Activated CD4-positive, alpha-beta memory T cell treated with anti-CD3 and anti-CD28 coated beads for 36 hours (primary cell): ENCODE measurements around the gene ASB13. TPM values are rescaled to one million over a fixed set of nuclear protein-coding genes. Genes with fewer than 3 reads are reported as not detected.

Source experiments
- CTCF ChIA-PET: fragments of 350-600 bp; sonication (Branson Sonifier 250); formaldehyde crosslinking; loops from one replicate; lab custom pipeline; 2021; ENCODE audit warnings: antibody characterized with exemption, inconsistent platforms; lab: Charles Lee
- POLR2A ChIA-PET: fragments of 350-600 bp; sonication (Branson Sonifier 250); formaldehyde crosslinking; loops from one replicate; lab custom pipeline; 2021; ENCODE audit warnings: antibody characterized with exemption; lab: Charles Lee
- DNase-seq: peaks from one replicate; pipeline ENCODE4 v3.0.0-alpha.2; 2020
- H3K27ac Mint-ChIP-seq: one replicate; pipeline ENCODE4 v1.8.0; 2021; ENCODE audit warnings: mixed read lengths
- H3K27me3 Mint-ChIP-seq: one replicate; pipeline ENCODE4 v1.8.0; 2021; ENCODE audit warnings: mixed read lengths
- H3K36me3 Mint-ChIP-seq: one replicate; pipeline ENCODE4 v1.8.0; 2021; ENCODE audit warnings: mixed read lengths
- H3K4me1 Mint-ChIP-seq: one replicate; pipeline ENCODE4 v1.8.0; 2021; ENCODE audit warnings: low read depth, mixed read lengths
- H3K4me3 Mint-ChIP-seq: one replicate; pipeline ENCODE4 v1.8.0; 2021; ENCODE audit warnings: mild to moderate bottlenecking, mixed read lengths
- H3K9me3 Mint-ChIP-seq: one replicate; pipeline ENCODE4 v1.8.0; 2021; ENCODE audit warnings: mixed read lengths
- intact Hi-C: fragments of 100-400 bp; cut with micrococcal nuclease; formaldehyde crosslinking; loops from one replicate; pipeline ENCODE4 v1.15.1; 2023
- total RNA-seq, 2 experiments: library from RNA; stranded (reverse); gene quantifications; one replicate each; pipeline ENCODE4 v1.2.3, GENCODE V29; 2021

The ASB13 gene
- total RNA-seq, 2 experiments from 2014 or later = 12.1 to 12.5 TPM

GRCh38 chr10:5685764-5686240, 19.4 kb upstream of the ASB13 start:
- CTCF ChIA-PET = no interaction called here
- no peak for DNase-seq
- POLR2A ChIA-PET = interaction anchor here (1.1 kb wide), 1 partner anchor 21 kb away, joined by 8 read pairs; no protein-coding TSS in a partner anchor
- peaks cover 63% of the 10 kb centered on the region for H3K4me1 Mint-ChIP-seq
- H3K9me3 Mint-ChIP-seq = no peaks in the 10 kb centered on the region
- intact Hi-C loops = loop anchor here (1.0 to 10.0 kb wide), 9 partner anchors 19 to 391 kb away; partner anchors contain the start of genes ASB13, FBH1 and IL15RA
- H3K4me3 Mint-ChIP-seq = peak overlapping the region; percentile 98
- H3K27me3 Mint-ChIP-seq = no peaks in the 10 kb centered on the region
- H3K36me3 Mint-ChIP-seq = peaks cover 5% of the 10 kb centered on the region
- H3K27ac Mint-ChIP-seq = peak overlapping the region; percentile 94

- Mint-ChIP-seq H3K36me3 (peaks cover 5% of the 10 kb centered on the region), H3K27ac (peak overlapping the region; percentile 94), H3K9me3 (no peaks in the 10 kb centered on the region), H3K27me3 (no peaks in the 10 kb centered on the region), H3K4me3 (peak overlapping the region; percentile 98), H3K4me1 (peaks cover 59% of the 10 kb centered on the region)
- intact Hi-C loops = loop anchor here (1.0 to 10.0 kb wide), 10 partner anchors 18 to 390 kb away; partner anchors contain the start of genes ASB13, FBH1, GDI2 and IL15RA
- DNase-seq = peak; percentile 87
- ChIA-PET POLR2A (interaction anchor here (0.9 to 1.1 kb wide), 2 partner anchors 20 to 135 kb away, joined by 4 to 8 read pairs; no protein-coding TSS in a partner anchor), CTCF (interaction anchor here (1.2 to 2.3 kb wide), 3 partner anchors 32 to 133 kb away, joined by 3 to 9 read pairs (median 4); no protein-coding TSS in a partner anchor)
Measured at GRCh38 chr10:5684971-5685763, 18.8 kb upstream of the ASB13 start.

- CTCF ChIA-PET = interaction anchor here (1.2 to 2.3 kb wide), 3 partner anchors 33 to 134 kb away, joined by 3 to 9 read pairs (median 4); no protein-coding TSS in a partner anchor
- H3K27ac Mint-ChIP-seq = peak within 1 kb of the TSS; percentile 94
- POLR2A ChIA-PET = interaction anchor here (0.5 to 1.1 kb wide), 5 partner anchors 9 to 135 kb away, joined by 3 to 8 read pairs (median 4); partner anchors contain the start of gene GDI2
- intact Hi-C loops = loop anchor here (1.0 to 10.0 kb wide), 6 partner anchors 18 to 390 kb away; partner anchors contain the start of genes ASB13 and GDI2
- H3K9me3 Mint-ChIP-seq = no peaks in the 10 kb centered on the region
- peaks cover 3% of the 10 kb centered on the region for H3K27me3 Mint-ChIP-seq
- peaks cover 56% of the 10 kb centered on the region for H3K4me1 Mint-ChIP-seq
- peaks cover 5% of the 10 kb centered on the region for H3K36me3 Mint-ChIP-seq
- H3K4me3 Mint-ChIP-seq = peak within 1 kb of the TSS; percentile 98
- DNase-seq = peak; percentile 98
Measured at GRCh38 chr10:5684318-5684970, 18.0 kb upstream of the ASB13 start, which contains the start of gene TASOR2. TASOR2 (plus strand) TSS chr10:5684838; CDS start chr10:5720643, 35,805 bp downstream.

- H3K27me3 Mint-ChIP-seq = peaks cover 7% of the 10 kb centered on the region
- peaks cover 4% of the 10 kb centered on the region for H3K36me3 Mint-ChIP-seq
- DNase-seq = no peak
- H3K27ac Mint-ChIP-seq = peak overlapping the region; percentile 38
- no peak overlapping the region for H3K4me3 Mint-ChIP-seq
- POLR2A ChIA-PET = no interaction called here
- CTCF ChIA-PET = interaction anchor here (1.0 to 2.3 kb wide), 3 partner anchors 53 to 207 kb away, joined by 3 to 9 read pairs (median 3); partner anchors contain the start of genes ANKRD16 and FBH1
- no peaks in the 10 kb centered on the region for H3K9me3 Mint-ChIP-seq
- intact Hi-C loops = loop anchor here (10.0 kb wide), 2 partner anchors 372 to 388 kb away; no protein-coding TSS in a partner anchor
- H3K4me1 Mint-ChIP-seq = peaks cover 48% of the 10 kb centered on the region
Measured at GRCh38 chr10:5683065-5683464, 16.7 kb upstream of the ASB13 start.

- Mint-ChIP-seq H3K36me3 (peaks cover 4% of the 10 kb centered on the region), H3K27me3 (peaks cover 12% of the 10 kb centered on the region), H3K4me3 (no peak overlapping the region), H3K9me3 (no peaks in the 10 kb centered on the region), H3K27ac (peak overlapping the region; percentile 38), H3K4me1 (peaks cover 38% of the 10 kb centered on the region)
- intact Hi-C loops = loop anchor here (10.0 kb wide), 2 partner anchors 373 to 387 kb away; no protein-coding TSS in a partner anchor
- CTCF ChIA-PET = interaction anchor here (1.4 kb wide), 1 partner anchor 49 kb away, joined by 4 read pairs; no protein-coding TSS in a partner anchor
- DNase-seq = no peak
- POLR2A ChIA-PET = interaction anchor here (0.9 kb wide), 1 partner anchor 11 kb away, joined by 3 read pairs; no protein-coding TSS in a partner anchor
Measured at GRCh38 chr10:5681930-5682329, 15.5 kb upstream of the ASB13 start.

GRCh38 chr10:5679606-5680005, 13.2 kb upstream of the ASB13 start:
- intact Hi-C loops = loop anchor here (10.0 kb wide), 2 partner anchors 375 to 385 kb away; no protein-coding TSS in a partner anchor
- Mint-ChIP-seq H3K4me3 (no peak overlapping the region), H3K27me3 (peaks cover 12% of the 10 kb centered on the region), H3K9me3 (no peaks in the 10 kb centered on the region), H3K36me3 (no peaks in the 10 kb centered on the region), H3K4me1 (peaks cover 28% of the 10 kb centered on the region), H3K27ac (no peak overlapping the region)
- ChIA-PET CTCF (interaction anchor here (2.6 kb wide), 1 partner anchor 50 kb away, joined by 9 read pairs; no protein-coding TSS in a partner anchor), POLR2A (no interaction called here)
- DNase-seq = no peak

- H3K4me3 Mint-ChIP-seq = no peak overlapping the region
- peaks cover 5% of the 10 kb centered on the region for H3K9me3 Mint-ChIP-seq
- no peaks in the 10 kb centered on the region for H3K36me3 Mint-ChIP-seq
- H3K27ac Mint-ChIP-seq = no peak overlapping the region
- peaks cover 12% of the 10 kb centered on the region for H3K27me3 Mint-ChIP-seq
- ChIA-PET CTCF (interaction anchor here (2.6 kb wide), 1 partner anchor 50 kb away, joined by 9 read pairs; no protein-coding TSS in a partner anchor), POLR2A (no interaction called here)
- intact Hi-C loops = no loop called here
- no peak for DNase-seq
- H3K4me1 Mint-ChIP-seq = peaks cover 22% of the 10 kb centered on the region
Measured at GRCh38 chr10:5679037-5679435, 12.6 kb upstream of the ASB13 start.

- H3K27ac Mint-ChIP-seq = no peak overlapping the region
- H3K4me1 Mint-ChIP-seq = peaks cover 19% of the 10 kb centered on the region
- peaks cover 2% of the 10 kb centered on the region for H3K36me3 Mint-ChIP-seq
- H3K27me3 Mint-ChIP-seq = peaks cover 12% of the 10 kb centered on the region
- no peak overlapping the region for H3K4me3 Mint-ChIP-seq
- ChIA-PET POLR2A (no interaction called here), CTCF (interaction anchor here (2.6 kb wide), 1 partner anchor 49 kb away, joined by 9 read pairs; no protein-coding TSS in a partner anchor)
- peaks cover 8% of the 10 kb centered on the region for H3K9me3 Mint-ChIP-seq
- no peak for DNase-seq
- intact Hi-C loops = no loop called here
Measured at GRCh38 chr10:5678397-5679036, 12.1 kb upstream of the ASB13 start.

GRCh38 chr10:5670662-5671375, 4.4 kb upstream of the ASB13 start:
- intact Hi-C loops = no loop called here
- POLR2A ChIA-PET = no interaction called here
- H3K36me3 Mint-ChIP-seq = peaks cover 2% of the 10 kb centered on the region

GRCh38 chr10:5669604-5670003, 3.2 kb upstream of the ASB13 start:
- intact Hi-C loops = no loop called here
- ChIA-PET CTCF (interaction anchor here (2.7 kb wide), 1 partner anchor 46 kb away, joined by 10 read pairs; no protein-coding TSS in a partner anchor), POLR2A (no interaction called here)
- H3K27ac Mint-ChIP-seq = no peak overlapping the region
- H3K9me3 Mint-ChIP-seq = peaks cover 15% of the 10 kb centered on the region
- H3K4me1 Mint-ChIP-seq = peaks cover 15% of the 10 kb centered on the region
- H3K36me3 Mint-ChIP-seq = peaks cover 2% of the 10 kb centered on the region
- H3K27me3 Mint-ChIP-seq = no peaks in the 10 kb centered on the region
- no peak overlapping the region for H3K4me3 Mint-ChIP-seq
- DNase-seq = no peak

More at GRCh38 chr10:5670662-5671375, 4.4 kb upstream of the ASB13 start:
- Mint-ChIP-seq H3K9me3 (peaks cover 15% of the 10 kb centered on the region), H3K4me1 (peaks cover 10% of the 10 kb centered on the region), H3K27ac (no peak overlapping the region), H3K4me3 (no peak overlapping the region), H3K27me3 (no peaks in the 10 kb centered on the region)
- CTCF ChIA-PET = interaction anchor here (2.7 kb wide), 1 partner anchor 48 kb away, joined by 10 read pairs; no protein-coding TSS in a partner anchor
- DNase-seq = no peak
